HTERT RPE-1 (cell line): ENCODE measurements around the gene IPO13.

Experiments
- in situ Hi-C: fragments of 300-500 bp; cut with MboI; formaldehyde crosslinking; loops from 4 replicates; pipeline ENCODE4 v1.14.3; 2020; ENCODE audit warnings: low sequenced_read_pairs

Gene IPO13

DNA sequence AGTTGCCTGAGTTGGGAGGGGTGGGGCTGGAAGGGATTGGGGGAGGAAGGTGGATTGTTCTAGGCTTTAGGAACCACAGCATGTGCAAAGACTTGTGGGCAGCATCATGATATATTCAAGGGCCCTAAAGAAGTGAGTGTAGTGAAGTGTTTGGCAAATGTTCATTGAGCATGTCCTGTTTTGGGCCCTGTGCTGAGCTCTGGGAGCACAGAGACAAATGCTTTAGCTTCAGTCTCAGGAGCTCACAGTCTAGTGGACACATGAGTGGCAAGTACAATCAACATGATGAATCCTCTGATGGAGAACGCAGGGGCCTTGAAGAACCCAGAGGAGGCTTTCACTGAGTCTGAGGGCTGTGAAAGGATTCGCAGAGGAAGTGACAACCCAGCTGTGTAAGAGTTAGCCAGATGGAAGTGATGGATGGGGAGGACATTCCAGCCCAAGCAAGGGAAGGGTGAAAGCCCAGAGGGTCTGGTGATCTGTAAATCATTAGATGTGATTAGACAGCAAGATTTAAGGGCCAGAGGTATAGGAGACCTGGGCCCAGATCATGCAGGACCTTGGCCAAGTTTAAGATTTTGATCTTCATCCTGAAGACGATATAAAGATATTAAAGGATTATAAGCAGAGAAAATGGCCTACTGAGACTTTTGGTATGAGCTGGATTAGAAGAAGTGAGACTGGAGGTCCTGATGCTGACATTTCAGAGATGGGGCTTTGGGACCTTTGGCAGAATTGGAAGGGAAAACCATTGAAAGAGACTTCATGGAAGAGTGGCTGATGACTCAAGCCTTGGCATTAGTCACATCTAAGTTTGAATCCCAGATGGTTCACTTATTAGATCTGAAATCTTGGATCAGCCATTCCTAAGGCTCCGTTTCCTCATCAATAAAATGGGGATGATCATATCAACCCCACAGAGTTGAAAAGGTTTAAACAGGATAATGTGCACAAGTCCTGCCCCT lies 4.6 kb downstream of the IPO13 start:
- in situ Hi-C loops = no loop called here

DNA sequence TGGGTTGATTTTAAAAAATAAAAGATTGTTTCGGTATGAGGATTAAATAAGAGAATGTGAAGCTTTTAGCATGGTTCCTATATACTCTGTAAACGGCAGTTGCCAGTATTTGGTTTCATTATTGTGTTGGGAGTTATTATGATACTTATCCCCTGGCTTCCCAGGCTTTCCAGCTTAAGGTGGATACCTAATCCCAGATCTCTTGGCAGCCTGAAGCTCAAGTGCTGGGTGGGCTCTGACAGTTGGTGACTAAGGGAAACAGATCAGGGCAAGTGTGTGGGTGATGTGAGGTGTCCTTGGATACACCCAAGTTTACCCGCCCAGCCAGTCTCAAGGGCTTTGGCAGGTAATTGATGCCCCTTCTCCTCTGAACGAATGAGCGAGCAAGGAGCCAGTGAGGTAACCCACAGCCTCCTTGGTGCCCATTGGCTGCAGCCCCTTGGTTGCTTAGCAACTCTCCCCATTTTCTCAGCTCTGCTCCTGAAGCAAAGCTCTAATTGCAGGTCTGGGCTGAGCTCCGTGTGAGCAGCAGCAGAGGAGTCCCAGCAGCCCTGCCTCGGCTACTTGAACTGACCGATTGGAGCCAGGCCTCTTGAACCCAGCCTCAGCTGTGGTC lies 6.1 kb downstream of the IPO13 start:
- in situ Hi-C loops = no loop called here

DNA sequence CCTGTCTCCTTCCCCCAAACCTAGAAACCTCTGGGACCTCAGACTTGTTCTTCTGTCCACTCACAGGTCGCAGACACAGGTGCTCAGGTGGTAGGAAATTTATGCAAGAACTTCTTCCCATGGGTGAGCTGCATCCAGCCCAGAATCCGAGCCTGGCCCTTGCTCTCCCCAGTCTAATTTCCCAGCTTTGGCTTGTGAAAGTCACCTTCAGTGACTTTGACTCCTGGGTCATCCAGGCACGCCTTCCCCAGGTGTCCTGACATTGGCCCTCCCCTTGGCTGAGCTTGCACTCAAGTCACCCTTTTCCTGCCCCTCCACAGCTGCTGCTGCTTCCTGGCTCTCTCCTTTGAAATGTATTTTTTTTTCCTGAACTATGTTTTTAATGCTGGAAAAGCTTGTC lies 6.6 kb downstream of the IPO13 start:
- in situ Hi-C loops = no loop called here

DNA sequence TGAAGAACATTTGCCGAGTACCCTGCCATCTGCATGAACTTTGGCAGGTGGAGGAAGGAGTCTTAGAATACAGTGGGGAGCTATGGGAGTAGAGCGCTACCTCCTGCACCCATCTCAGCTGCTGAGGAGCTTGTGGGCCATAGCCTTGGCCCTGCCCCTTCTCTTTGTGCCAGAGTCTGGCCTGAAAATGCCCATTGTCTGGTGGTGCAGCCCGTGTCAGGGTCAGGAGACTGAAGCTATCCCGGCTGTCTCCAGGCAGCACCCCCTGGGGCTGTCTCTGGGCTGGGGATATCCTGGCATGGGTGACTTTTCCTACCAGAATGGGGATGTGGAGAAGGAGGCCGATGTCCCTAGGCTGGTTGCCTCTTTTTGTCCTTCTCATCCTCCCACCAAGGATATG lies 7.3 kb downstream of the IPO13 start:
- in situ Hi-C loops = no loop called here

DNA sequence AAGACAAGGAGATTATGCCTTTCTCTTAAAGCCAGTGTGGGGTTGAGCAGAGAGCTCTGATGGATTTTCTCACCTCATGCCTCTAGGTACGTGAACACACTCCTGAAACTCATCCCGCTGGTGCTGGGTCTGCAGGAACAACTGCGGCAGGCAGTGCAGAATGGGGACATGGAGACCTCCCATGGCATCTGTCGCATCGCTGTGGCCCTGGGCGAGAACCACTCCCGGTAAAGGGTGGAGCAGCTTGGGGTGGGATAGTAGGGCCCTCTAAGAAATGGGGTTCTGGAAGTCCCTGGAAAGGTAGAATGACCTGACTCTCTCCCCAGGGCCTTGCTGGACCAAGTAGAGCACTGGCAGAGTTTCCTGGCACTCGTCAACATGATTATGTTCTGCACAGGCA lies 9.5 kb downstream of the IPO13 start:
- in situ Hi-C loops = no loop called here

DNA sequence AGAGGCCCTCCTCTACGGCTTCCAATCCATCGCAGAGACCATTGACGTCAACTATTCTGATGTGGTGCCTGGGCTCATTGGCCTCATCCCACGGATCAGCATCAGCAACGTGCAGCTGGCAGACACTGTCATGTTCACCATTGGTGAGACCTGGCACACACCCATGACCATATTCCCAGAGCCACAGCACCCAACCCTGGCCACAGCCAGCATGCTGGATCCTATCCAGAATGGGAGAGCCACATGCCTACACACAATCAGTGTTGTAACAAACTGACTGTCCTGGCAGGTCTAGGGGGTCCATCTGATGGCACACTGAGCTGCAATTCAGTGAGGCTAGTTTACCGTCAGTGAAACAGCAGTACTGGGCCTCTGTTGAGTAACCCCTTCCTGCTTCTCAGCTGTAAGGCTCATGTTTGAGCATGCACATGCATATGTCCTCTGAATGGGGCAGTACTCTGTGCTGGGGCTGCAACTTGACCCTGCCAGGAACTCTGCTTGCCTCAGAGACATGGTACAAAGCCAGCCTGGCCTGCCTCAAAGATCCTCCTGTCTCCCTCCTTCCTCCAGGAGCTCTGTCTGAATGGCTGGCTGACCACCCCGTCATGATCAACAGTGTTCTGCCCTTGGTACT lies 10.8 kb downstream of the IPO13 start:
- in situ Hi-C loops = no loop called here

DNA sequence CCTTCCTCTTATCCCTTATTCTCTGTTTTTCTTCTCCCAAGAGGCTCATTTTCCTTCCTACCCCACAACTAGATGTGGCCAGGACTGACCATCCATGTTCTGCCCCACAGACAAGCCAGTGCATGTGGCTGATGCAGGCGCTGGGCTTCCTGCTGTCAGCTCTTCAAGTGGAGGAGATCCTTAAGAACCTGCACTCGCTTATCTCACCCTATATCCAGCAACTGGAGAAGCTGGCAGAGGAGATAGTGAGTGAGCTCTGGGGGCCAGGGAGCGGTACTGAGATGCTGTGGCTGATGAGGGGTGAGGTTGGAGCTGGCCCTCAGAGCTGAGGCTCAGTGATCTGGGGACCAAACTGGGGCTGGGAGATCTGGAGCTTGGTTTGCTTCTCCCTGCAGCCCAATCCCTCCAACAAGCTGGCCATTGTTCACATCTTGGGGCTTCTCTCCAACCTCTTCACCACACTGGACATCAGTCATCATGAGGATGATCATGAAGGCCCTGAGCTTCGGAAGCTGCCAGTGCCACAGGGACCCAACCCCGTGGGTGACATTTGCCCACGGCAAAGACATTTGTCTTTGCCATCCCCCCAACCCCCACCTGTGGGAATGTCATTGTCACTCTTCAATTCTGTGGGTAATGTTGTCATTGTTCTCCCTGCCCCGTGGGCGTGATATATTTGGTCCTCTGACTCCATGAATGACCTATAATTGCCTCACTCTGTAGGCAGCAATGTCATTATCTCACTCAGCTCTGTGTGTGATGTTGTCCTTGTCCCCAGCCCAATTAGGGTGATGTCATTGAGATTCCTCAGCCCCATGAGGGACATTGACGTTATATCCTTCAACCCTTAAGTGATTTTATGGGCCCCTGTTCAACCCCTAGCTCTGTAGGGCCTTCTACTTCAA lies 11.9 kb downstream of the IPO13 start:
- in situ Hi-C loops = no loop called here

DNA sequence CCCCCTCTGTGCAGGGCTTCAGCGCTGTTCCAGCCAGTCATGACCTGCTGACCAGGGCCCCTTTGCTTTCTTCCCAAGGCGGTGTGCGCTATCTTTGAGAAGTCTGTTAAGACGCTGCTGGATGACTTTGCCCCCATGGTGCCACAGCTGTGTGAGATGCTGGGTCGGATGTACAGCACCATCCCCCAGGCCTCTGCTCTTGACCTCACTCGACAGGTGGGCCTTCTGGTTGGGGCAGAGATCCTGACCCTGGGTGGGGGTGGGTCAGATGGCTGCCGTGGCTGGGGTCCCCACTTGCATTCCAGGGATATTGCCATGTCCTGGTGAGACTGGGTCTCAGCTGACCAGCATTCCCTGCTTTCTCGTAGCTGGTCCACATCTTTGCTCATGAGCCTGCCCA lies 14.0 kb downstream of the IPO13 start:
- in situ Hi-C loops = no loop called here

DNA sequence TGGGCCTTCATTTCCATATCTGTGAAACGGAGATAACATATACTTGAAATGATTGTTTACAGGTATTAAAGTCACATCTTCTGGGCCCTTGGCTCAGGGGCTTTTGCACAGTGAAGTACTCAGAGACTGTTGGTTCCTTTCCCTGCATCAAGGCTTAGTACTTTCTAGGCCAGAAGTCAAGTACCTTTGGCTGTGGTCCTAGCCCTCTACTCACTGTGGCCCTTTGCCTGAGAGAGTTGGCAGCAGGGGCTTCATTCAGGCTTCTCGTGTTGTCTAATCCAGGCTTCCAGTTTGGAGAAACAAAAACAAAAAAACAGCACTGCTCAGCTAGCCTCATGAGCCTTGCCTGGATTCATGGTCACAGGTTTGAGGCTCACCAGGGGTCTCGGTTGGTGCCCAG lies 14.9 kb downstream of the IPO13 start:
- in situ Hi-C loops = no loop called here

DNA sequence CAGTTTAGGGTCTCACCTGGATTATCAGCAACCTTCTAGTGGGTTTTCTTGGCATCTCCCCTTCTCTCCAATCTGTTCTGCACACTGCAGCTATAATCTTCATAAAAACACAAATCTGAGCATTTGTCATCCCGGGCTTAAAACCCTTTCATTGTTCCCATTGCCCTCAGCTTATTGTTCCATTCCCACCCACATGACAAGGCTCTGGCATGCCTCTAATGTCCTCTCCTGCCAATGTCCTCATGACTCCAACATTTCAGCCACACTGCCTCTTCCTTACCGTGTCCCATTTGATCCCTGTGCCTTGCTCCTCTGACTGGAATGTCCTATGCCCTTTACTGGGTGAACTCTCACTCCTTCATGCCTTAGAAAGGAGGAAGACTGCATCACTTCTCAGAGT lies 15.6 kb downstream of the IPO13 start:
- in situ Hi-C loops = no loop called here

DNA sequence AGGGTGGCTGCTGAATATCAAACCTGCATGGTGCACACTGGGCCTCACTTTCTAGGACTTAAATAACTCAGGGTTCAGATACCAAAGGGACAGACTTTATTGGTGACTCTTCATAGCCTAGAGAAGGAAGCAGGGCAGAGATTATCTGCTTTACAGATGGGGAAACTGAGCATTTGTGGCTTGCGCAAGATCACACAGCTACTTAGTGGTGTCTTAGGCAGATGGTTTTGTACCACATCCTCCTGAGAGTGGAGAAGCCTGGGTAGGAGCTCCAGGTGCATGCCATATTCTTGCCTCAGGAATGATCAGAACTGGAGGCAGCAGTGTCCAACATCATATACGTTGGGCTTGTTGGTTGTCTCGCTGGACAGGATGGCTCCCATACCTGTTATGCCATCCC lies 16.3 kb downstream of the IPO13 start:
- in situ Hi-C loops = no loop called here

DNA sequence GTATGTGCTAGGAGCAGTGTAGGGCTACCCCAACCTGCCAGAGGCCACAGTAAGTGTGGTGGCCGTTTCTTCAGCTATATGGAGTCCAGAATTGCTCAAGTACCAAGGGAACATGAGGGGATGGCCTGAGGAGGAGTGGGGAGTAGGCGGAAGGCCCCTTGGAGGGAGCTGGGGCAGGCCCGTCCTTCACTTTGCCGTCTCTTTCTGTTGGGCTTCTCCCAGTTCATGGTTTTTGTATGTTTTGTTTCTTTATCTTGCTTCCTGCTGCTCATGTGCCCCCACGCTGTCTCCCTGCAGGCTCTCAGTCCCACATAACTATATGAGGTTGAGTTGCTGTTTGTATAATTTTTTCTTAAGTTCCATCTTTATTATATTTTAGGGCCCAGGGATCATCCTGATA lies 17.1 kb downstream of the IPO13 start:
- in situ Hi-C loops = no loop called here

DNA sequence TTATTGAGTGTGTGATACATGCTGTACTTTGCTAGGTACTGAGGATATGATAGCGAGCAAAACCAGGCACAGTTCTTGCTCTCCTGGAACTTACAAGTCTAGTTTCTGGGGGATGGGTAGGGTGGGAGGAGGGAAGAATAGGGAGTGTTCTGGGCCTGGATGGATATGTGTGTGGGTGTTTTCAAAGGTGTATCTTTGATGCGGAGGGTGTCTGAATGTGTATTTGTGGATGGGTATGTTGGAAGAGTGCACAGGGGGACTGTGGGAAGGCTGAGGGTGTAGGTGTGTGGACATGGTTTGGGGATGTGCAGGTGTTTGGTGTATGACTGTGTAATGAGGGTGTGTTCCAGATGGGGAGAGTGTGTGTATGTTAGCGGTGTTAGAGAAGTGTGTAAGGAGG lies 18.6 kb downstream of the IPO13 start:
- in situ Hi-C loops = no loop called here

DNA sequence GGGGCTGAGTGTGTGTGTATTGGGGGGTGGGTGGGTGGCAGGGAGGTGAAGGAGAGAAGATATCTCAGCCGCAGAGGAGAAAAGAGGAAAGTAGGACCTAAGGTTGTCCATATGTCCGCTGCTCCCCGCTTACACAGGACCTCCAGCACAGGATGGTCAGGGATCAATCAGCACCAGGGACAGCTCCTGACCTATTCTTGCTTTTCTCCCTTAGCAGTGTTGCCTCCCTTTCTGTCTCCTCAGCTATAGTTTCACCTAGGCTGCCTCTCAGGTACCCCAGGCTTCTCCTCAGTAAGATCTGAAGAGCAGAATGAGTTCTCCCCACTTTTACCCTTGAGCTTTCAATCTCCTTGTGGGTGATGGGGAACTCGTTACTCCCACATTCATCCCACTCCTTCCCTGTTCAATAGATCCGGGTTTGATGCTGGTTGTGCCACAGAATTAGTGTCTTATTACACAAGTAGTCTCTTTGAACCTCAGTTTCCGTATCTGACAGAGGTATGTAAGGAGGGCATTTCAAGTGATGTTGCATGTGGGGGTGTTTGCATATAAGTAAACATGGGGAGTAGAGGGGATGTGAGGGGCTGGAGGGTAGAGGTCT lies 21.7 kb downstream of the IPO13 start:
- in situ Hi-C loops = no loop called here

DNA sequence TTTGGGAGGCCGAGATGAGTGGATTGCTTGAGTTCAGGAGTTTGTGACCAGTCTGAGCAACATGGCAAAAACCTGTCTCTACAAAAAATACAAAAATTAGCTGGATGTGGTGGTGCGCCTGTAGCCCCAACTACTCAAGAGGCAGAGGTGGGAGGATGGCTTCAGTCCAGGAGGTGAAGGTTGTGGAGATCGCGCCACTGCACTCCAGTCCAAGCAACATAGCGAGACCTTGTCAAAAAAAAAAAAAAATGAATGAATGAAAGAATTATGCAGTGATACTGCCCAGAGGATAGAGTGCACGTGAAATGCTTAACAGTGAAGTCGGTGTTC lies 22.6 kb downstream of the IPO13 start:
- in situ Hi-C loops = no loop called here

DNA sequence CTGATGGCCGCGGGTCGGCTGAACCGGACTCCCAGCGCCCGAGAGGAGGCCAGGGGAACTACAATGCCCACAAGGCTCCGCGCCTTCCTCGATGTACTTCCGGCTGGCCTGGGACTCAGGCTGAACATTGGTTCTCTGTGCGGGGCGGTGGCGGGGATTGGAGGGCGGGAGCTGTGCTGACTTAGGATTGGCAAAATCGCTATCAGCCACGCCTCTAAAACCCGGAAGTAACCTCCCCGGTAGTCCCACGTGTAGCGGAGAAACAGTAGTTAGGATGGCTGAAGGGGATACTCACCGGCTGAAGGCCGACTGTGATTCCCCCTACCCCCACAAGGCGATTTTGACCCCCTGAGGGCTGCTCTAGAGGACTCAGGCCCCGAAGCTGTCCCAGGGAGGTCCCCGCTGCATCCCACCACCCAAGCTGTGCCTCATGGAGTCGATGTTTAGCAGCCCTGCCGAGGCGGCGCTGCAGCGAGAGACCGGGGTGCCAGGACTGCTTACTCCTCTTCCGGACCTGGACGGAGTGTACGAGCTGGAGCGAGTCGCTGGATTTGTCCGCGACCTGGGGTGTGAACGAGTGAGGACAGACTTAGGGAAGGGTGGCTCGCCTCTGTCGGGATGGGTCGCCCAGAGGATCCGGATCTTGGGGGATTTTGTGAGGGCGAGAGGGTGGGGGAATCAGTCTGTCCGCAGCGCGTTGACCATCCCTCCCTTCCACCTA lies 23.2 kb downstream of the IPO13 start, which contains the start of gene DPH2:
Gene DPH2 (plus strand): TSS at position 265 of the 721 bp plus-strand sequence. CDS start 166 bp downstream, at position 431.
- in situ Hi-C loops = no loop called here

DNA sequence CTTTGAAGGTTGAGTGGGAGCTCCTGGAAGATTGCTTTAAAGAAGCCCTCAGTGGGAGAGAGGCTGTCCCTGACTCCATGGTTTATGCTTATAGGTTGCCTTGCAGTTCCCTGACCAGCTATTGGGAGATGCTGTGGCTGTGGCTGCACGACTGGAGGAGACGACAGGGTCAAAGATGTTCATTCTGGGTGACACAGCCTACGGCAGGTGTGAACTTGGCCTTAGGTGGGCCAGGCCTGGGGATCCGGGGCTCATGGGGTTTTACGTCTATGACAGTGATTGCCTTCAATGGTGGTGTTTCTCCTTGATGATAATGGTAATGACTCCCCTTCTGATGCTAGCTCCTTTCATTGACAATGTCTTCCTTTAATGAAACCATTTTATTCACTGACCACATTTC lies 23.8 kb downstream of the IPO13 start:
- in situ Hi-C loops = no loop called here

DNA sequence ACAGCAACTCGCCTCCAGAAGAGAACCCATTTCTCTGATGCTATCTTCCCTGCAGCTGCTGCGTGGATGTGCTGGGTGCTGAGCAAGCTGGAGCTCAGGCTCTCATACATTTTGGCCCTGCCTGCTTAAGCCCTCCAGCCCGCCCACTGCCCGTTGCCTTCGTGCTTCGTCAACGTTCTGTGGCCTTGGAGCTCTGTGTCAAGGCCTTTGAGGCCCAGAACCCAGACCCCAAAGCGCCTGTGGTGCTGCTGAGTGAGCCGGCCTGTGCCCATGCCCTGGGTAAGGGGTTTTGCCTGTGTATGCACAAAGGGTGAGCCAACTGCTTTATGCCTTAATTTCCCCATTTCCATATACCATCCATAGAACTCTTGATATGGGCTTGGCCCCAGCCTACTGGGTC lies 24.2 kb downstream of the IPO13 start:
- in situ Hi-C loops = no loop called here

DNA sequence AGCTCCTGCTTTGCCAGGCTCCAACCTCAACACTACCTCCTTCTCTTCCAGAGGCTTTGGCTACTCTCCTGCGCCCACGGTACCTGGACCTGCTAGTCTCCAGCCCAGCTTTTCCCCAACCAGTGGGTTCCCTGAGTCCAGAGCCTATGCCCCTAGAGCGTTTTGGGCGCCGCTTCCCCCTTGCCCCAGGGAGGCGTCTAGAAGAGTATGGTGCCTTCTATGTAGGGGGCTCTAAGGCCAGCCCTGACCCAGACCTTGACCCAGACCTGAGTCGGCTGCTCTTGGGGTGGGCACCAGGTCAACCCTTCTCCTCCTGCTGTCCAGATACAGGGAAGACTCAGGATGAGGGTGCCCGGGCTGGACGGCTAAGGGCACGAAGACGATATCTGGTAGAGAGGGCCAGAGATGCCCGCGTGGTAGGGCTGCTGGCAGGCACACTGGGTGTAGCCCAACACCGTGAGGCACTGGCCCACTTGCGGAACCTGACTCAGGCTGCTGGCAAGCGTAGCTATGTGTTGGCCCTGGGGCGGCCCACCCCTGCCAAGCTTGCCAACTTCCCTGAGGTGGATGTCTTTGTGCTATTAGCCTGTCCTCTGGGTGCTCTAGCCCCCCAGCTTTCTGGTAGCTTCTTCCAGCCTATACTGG lies 24.7 kb downstream of the IPO13 start:
- in situ Hi-C loops = no loop called here
